Smooth muscle cell (in vitro differentiated cells): Measurements from ENCODE around the gene LRIG1. TPM values are rescaled to one million over a fixed set of nuclear protein-coding genes. Genes with fewer than 3 reads are reported as not detected.

Source experiments
- DNase-seq: peaks from one replicate; lab custom pipeline; 2025; ENCODE audit not compliant: unreplicated experiment; lab: John Stamatoyannopoulos, UW
- H2AFZ ChIP-seq: fragments of 200-600 bp; sonication (generic); 2 replicates; pipeline ENCODE4 v1.6.0; 2016; ENCODE audit warnings: antibody characterized with exemption, low read depth, mild to moderate bottlenecking
- H3F3A ChIP-seq: fragments of 200-600 bp; sonication (generic); 2 replicates; pipeline ENCODE4 v1.6.0; 2017; ENCODE audit warnings: antibody characterized with exemption, low read depth
- H3K27ac ChIP-seq: fragments of 200-600 bp; sonication (generic); 2 replicates; pipeline ENCODE4 v1.5.1; 2016; ENCODE audit warnings: low read depth, mild to moderate bottlenecking
- H3K27me3 ChIP-seq: fragments of 200-600 bp; sonication (generic); 2 replicates; pipeline ENCODE4 v1.6.1; 2016; ENCODE audit warnings: low read depth, mild to moderate bottlenecking
- H3K36me3 ChIP-seq: fragments of 200-600 bp; sonication (generic); 2 replicates; pipeline ENCODE4 v1.5.1; 2016; ENCODE audit warnings: low read depth
- H3K4me1 ChIP-seq: fragments of 200-600 bp; sonication (generic); 2 replicates; pipeline ENCODE4 v1.5.1; 2016; ENCODE audit warnings: low read depth
- H3K4me2 ChIP-seq: fragments of 200-600 bp; sonication (generic); 2 replicates; pipeline ENCODE4 v1.6.0; 2016; ENCODE audit warnings: mild to moderate bottlenecking
- H3K4me3 ChIP-seq: fragments of 200-600 bp; sonication (generic); 2 replicates; pipeline ENCODE4 v1.5.1; 2016; ENCODE audit warnings: mild to moderate bottlenecking
- H3K79me2 ChIP-seq: fragments of 200-600 bp; sonication (generic); 2 replicates; pipeline ENCODE4 v1.6.0; 2016; ENCODE audit warnings: low read depth, mild to moderate bottlenecking
- H3K9ac ChIP-seq: fragments of 200-600 bp; sonication (generic); 2 replicates; pipeline ENCODE4 v1.6.0; 2016; ENCODE audit warnings: low read depth
- H3K9me3 ChIP-seq: fragments of 200-600 bp; sonication (generic); replicated peaks from 2 replicates; pipeline ENCODE4 v1.5.1; 2016; ENCODE audit warnings: low read depth
- H4K20me1 ChIP-seq: fragments of 200-600 bp; sonication (generic); 2 replicates; pipeline ENCODE4 v1.6.0; 2016; ENCODE audit warnings: low read depth
- CTCF ChIP-seq: fragments of 200-600 bp; sonication (generic); IDR thresholded peaks from 2 replicates; pipeline ENCODE4 v1.5.1; 2017; ENCODE audit warnings: borderline replicate concordance, mild to moderate bottlenecking, antibody characterized with exemption; ENCODE audit not compliant: insufficient read depth, poor library complexity, severe bottlenecking
- WGBS: methylation state at CpG from one replicate; pipeline ENCODE4 v1.1.7; 2016; ENCODE audit warnings: low lambda C conversion rate; 5-methylcytosine and 5-hydroxymethylcytosine counted together
- polyA plus RNA-seq: library from polyadenylated mRNA; unstranded; fragments of >200 nt; fragmentation: Nextera tagmentation; extraction: Ambion mirVana; gene quantifications from 2 replicates; pipeline ENCODE4 v1.2.1, GENCODE V29; 2016
- total RNA-seq: library from RNA; depleted of rRNA; stranded (reverse); fragments of >200 nt; gene quantifications from 2 replicates; pipeline ENCODE4 v1.2.3, GENCODE V29; 2014

LRIG1 gene
- total and polyA plus RNA-seq, 2 experiments from 2014 or later, result 26.5 to 31.3 TPM

DNA sequence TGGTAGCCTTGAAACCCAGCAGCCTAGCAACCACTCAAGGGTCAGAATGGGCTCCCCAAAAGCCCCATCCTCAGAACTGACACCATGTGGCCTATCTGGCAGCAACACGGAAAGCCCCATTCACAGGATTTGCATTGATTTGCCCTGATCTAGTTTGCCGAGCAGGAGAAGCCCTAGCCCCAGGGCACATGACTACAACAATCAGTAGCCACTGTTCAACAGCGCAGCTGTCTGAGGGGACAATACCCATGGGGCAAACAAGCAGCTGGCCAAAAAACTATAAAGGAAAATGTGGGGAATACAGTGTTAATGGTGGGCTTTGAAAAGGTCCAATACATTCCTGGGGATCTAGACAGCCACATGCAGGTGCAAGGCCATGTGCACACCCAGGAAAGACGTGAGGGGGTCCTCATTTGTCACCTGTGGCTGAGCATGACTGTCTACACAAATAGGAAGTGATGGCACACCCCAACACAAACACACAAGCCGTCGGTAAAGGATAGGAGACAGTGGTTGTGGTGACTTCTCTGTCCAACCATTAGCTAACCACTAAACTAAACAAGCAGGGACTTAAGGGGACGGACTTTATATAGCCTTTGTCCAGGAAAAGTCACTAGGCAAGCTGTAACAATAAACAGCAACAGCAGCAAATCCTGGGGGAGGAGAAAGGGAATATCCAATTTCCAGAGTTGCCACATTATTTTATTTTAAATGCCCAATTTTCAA, 113.7 kb downstream of the LRIG1 start:
- H3K9ac ChIP-seq, result no peak overlapping the region
- H3K9me3 ChIP-seq, result no peaks in the 10 kb centered on the region
- TF ChIP-seq CTCF, result no peak
- no peaks in the 10 kb centered on the region for H3K4me1 ChIP-seq
- H3K79me2 ChIP-seq, result no peaks in the 10 kb centered on the region
- H3K36me3 ChIP-seq, result peaks cover 8% of the 10 kb centered on the region
- no peak for DNase-seq
- 68% methylated on average over 7 of the region's 7 CpGs for WGBS
- no peaks in the 10 kb centered on the region for H3F3A ChIP-seq
- H3K27me3 ChIP-seq, result no peaks in the 10 kb centered on the region
- no peak overlapping the region for H3K27ac ChIP-seq
- H3K4me2 ChIP-seq, result no peak overlapping the region
- no peak overlapping the region for H2AFZ ChIP-seq
- H3K4me3 ChIP-seq, result no peak overlapping the region
- no peaks in the 10 kb centered on the region for H4K20me1 ChIP-seq

DNA sequence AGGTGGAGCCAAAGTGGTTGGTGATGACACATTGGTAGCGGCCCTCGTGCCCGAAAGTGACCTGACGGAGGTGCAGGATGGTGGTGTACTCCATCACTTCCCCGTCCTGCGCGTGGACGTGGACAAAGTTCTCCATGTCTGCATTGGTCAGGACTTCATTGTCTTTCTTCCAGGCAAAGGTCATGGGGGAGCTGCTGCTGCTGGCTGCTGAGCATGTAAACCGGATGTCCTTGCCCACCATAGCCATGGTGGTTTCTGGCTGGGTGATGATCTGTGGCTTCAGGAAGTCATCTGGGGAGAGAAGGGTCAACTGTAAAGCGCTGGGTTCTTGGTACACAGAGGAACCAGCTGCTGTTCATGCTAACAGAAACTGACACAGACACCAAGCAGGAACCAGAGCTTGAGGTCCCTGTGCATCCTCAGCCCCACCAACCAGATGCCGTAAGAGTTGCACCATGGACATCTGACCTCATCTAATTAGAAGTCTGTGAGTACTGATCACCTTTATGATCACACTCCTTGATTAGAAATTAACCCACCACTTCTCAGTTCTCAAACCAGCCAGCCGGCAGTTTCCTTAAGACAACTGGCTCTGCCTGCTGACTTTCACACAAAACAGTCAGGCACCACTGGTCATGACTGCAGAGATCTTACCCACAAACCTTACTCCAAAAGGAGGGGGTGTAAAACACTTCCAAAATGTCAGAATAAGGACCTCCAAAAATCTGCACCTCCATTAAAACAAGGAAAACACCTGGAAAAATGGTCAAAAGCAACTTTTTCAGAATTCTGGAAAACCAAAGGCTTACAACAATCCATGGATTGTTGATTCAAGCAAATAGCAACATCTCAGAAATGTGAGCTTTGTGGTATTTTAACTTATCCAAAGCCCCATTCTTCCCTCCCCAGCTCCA, 114.6 kb downstream of the LRIG1 start:
- Histone ChIP-seq H3K9ac (no peak overlapping the region), H3K4me2 (no peak overlapping the region), H3K27me3 (no peaks in the 10 kb centered on the region), H3K4me3 (no peak overlapping the region), H3K4me1 (no peaks in the 10 kb centered on the region), H3K79me2 (no peaks in the 10 kb centered on the region), H2AFZ (no peak overlapping the region), H3K9me3 (no peaks in the 10 kb centered on the region), H3K36me3 (peaks cover 8% of the 10 kb centered on the region), H4K20me1 (no peaks in the 10 kb centered on the region), H3F3A (no peaks in the 10 kb centered on the region), H3K27ac (no peak overlapping the region)
- 99% methylated on average over 12 of the region's 12 CpGs for WGBS
- no peak for TF ChIP-seq CTCF
- DNase-seq, result no peak

GRCh38 chr3:66385066-66385465, 115.8 kb downstream of the LRIG1 start:
- TF ChIP-seq CTCF, result no peak
- no peaks in the 10 kb centered on the region for H3K4me1 ChIP-seq
- no peaks in the 10 kb centered on the region for H3F3A ChIP-seq
- no peaks in the 10 kb centered on the region for H3K27me3 ChIP-seq
- H3K9ac ChIP-seq, result no peak overlapping the region
- no peak overlapping the region for H2AFZ ChIP-seq
- H3K79me2 ChIP-seq, result no peaks in the 10 kb centered on the region
- H3K9me3 ChIP-seq, result no peaks in the 10 kb centered on the region
- no peak for DNase-seq
- H3K36me3 ChIP-seq, result peaks cover 8% of the 10 kb centered on the region
- no peaks in the 10 kb centered on the region for H4K20me1 ChIP-seq
- H3K27ac ChIP-seq, result no peak overlapping the region
- no peak overlapping the region for H3K4me2 ChIP-seq
- no peak overlapping the region for H3K4me3 ChIP-seq
